Natural killer cell treated with Interleukin-12 subunit alpha and Interleukin-12 subunit beta and Interleukin-15 and Interleukin-18, amount 100 ng/mL, for 72 hours (primary cell): ENCODE data around the gene ASTE1. TPM values are rescaled to one million over a fixed set of nuclear protein-coding genes. Genes with fewer than 3 reads are reported as not detected.
"Not testable (repeated sequence)": the region's sequence is repeated elsewhere in the genome, so short reads cannot be mapped to it uniquely, and the experiment has no call there.

Experiments
- ATAC-seq, 2 donors: fragments of 150-1000 bp; cut with Tn5 transposase in 1 of 2; sonication (Bioruptor Pico), chemical (Tn5 transposase) in 1 of 2; 2 replicates each; pipeline ENCODE4 v1.10.0; 2021
- DNase-seq: peaks from one replicate; pipeline ENCODE4 v3.0.0; 2022; ENCODE audit warnings: low spot score
- H3K27ac Mint-ChIP-seq, 2 donors: 1 replicate in 1 of 2; 2 replicates in 1 of 2; pipeline ENCODE4 v1.8.0; 2022; ENCODE audit warnings: mixed read lengths in 2 of 2, mild to moderate bottlenecking in 1 of 2, moderate library complexity in 1 of 2
- H3K27me3 Mint-ChIP-seq, 2 donors: 1 replicate in 1 of 2; 2 replicates in 1 of 2; pipeline ENCODE4 v1.8.0; 2022; ENCODE audit warnings: mixed read lengths in 2 of 2
- H3K36me3 Mint-ChIP-seq: one replicate; pipeline ENCODE4 v1.8.0; 2022; ENCODE audit warnings: mixed read lengths
- H3K4me1 Mint-ChIP-seq, 2 donors: 1 replicate in 1 of 2; 2 replicates in 1 of 2; pipeline ENCODE4 v1.8.0; 2022; ENCODE audit warnings: low read depth in 2 of 2, mixed read lengths in 2 of 2, mild to moderate bottlenecking in 1 of 2
- H3K4me3 Mint-ChIP-seq: one replicate; pipeline ENCODE4 v1.8.0; 2022; ENCODE audit warnings: mixed read lengths
- H3K9me3 Mint-ChIP-seq: 2 replicates; pipeline ENCODE4 v1.8.0; 2022; ENCODE audit warnings: mixed read lengths
- total RNA-seq, 2 donors: library from RNA; stranded (reverse); gene quantifications; one replicate each; pipeline ENCODE4 v1.2.3, GENCODE V29; 2022

Gene ASTE1, protein sequence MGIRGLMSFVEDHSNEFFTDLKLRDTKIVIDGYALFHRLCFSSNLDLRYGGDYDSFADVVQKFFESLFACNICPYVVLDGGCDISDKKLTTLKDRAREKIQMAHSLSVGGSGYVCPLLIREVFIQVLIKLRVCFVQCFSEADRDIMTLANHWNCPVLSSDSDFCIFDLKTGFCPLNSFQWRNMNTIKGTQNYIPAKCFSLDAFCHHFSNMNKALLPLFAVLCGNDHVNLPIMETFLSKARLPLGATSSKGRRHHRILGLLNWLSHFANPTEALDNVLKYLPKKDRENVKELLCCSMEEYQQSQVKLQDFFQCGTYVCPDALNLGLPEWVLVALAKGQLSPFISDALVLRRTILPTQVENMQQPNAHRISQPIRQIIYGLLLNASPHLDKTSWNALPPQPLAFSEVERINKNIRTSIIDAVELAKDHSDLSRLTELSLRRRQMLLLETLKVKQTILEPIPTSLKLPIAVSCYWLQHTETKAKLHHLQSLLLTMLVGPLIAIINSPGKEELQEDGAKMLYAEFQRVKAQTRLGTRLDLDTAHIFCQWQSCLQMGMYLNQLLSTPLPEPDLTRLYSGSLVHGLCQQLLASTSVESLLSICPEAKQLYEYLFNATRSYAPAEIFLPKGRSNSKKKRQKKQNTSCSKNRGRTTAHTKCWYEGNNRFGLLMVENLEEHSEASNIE
- 10 to 100 TPM in 1 of 2 donors, 1 to 10 TPM in 1; 8.8 to 12.2 TPM for total RNA-seq

- Mint-ChIP-seq H3K4me3 (peak within 1 kb of the TSS; percentile 91), H3K9me3 (no peaks in the 10 kb centered on the region), H3K4me1 (peaks cover 32 to 34% of the 10 kb centered on the region in 2 donors), H3K27me3 (no peaks in the 10 kb centered on the region), H3K27ac (peak within 1 kb of the TSS; percentile 84 to 93), H3K36me3 (peaks cover 12% of the 10 kb centered on the region)
- DNase-seq (peak; percentile 92), ATAC-seq (peak; percentile 99 to 100)
Observed at GRCh38 chr3:131026321-131027151, at the start of gene ASTE1, which contains the start of gene NEK11. Gene ASTE1 (minus strand): TSS chr3:131026825. CDS start chr3:131025306, 1,519 bp downstream. Gene NEK11 (plus strand): TSS chr3:131026877. CDS start chr3:131029709, 2,832 bp downstream.

DNA sequence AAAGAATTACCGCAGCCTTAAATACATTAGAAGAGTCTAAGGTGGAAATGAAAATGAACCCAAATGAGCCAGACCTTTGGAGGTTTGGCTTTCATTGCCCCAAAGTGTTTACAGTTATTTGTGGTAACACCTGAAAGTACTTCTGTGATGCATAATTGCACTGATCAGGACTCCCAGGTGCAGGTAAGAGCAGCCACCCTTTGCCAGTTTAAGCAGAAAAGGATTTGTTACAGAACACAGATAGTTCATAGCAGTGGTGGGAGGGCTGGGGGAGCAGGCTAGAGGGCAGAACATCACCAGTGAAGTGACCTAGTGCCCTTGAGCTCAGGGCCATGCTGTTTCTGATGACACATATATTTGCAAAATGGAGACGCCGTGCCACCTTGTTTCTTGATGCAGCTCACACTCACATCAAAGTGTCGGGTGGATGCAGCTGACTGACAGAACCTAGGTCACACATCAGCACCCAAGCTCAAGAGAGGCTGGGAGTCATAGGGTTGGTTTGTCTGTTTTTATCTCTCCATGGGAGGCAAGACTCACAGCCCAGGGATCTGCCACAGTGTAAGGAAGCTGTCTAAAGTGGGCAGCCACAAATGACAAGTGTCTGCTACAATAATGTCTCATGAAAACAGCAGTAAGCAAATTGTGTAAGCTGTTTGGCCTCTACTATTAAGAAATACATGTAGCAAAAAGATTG, 49.2 kb upstream of the ASTE1 start:
- no peaks in the 10 kb centered on the region for H3K4me1 Mint-ChIP-seq
- H3K27ac Mint-ChIP-seq, result no peak overlapping the region
- H3K4me3 Mint-ChIP-seq, result no peak overlapping the region
- H3K36me3 Mint-ChIP-seq, result no peaks in the 10 kb centered on the region
- peaks cover 0 to 4% of the 10 kb centered on the region in 2 donors for H3K27me3 Mint-ChIP-seq
- no peaks in the 10 kb centered on the region for H3K9me3 Mint-ChIP-seq
- no peak for ATAC-seq
- no peak for DNase-seq

GRCh38 chr3:131072845-131073244, 46.2 kb upstream of the ASTE1 start:
- Mint-ChIP-seq H3K27me3 (peaks cover 0 to 4% of the 10 kb centered on the region in 2 donors), H3K27ac (no peak overlapping the region), H3K36me3 (no peaks in the 10 kb centered on the region), H3K4me1 (no peaks in the 10 kb centered on the region), H3K9me3 (no peaks in the 10 kb centered on the region), H3K4me3 (no peak overlapping the region)
- ATAC-seq (no peak), DNase-seq (no peak)

DNA sequence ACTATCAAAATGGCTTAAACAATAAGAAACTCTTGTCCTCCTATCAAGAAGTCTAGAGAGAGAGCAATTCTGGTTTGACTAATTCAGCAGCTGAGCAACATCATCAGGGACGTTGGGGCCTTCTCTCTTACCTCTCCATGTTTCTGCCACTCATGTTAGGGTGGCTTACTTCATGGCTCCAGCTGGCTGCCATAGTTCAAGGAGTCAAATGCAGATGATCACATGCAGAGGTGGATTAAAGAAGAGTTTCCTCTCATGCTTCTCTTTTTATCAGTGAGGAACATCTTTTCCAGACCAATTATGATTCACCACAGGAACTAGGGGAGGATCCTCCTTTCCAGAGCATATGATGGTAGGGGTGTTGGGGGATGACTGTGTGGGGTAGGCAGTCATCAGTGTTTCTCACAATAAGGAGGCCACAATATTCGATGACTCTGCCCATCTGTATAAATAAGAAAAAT, 45.5 kb upstream of the ASTE1 start:
- H3K4me3 Mint-ChIP-seq, result no peak overlapping the region
- H3K27ac Mint-ChIP-seq, result no peak overlapping the region
- no peak for DNase-seq
- no peaks in the 10 kb centered on the region for H3K36me3 Mint-ChIP-seq
- H3K4me1 Mint-ChIP-seq, result peaks cover 0 to 4% of the 10 kb centered on the region in 2 donors
- peaks cover 0 to 4% of the 10 kb centered on the region in 2 donors for H3K27me3 Mint-ChIP-seq
- ATAC-seq, result no peak
- H3K9me3 Mint-ChIP-seq, result no peaks in the 10 kb centered on the region

- H3K36me3 Mint-ChIP-seq, result no peaks in the 10 kb centered on the region
- H3K27me3 Mint-ChIP-seq, result no peaks in the 10 kb centered on the region
- no peak overlapping the region for H3K27ac Mint-ChIP-seq
- H3K4me3 Mint-ChIP-seq, result no peak overlapping the region
- H3K4me1 Mint-ChIP-seq, result peaks cover 0 to 8% of the 10 kb centered on the region in 2 donors
- DNase-seq, result no peak
- H3K9me3 Mint-ChIP-seq, result no peaks in the 10 kb centered on the region
- ATAC-seq, result no peak
Observed at GRCh38 chr3:131067983-131068382, 41.4 kb upstream of the ASTE1 start.

DNA sequence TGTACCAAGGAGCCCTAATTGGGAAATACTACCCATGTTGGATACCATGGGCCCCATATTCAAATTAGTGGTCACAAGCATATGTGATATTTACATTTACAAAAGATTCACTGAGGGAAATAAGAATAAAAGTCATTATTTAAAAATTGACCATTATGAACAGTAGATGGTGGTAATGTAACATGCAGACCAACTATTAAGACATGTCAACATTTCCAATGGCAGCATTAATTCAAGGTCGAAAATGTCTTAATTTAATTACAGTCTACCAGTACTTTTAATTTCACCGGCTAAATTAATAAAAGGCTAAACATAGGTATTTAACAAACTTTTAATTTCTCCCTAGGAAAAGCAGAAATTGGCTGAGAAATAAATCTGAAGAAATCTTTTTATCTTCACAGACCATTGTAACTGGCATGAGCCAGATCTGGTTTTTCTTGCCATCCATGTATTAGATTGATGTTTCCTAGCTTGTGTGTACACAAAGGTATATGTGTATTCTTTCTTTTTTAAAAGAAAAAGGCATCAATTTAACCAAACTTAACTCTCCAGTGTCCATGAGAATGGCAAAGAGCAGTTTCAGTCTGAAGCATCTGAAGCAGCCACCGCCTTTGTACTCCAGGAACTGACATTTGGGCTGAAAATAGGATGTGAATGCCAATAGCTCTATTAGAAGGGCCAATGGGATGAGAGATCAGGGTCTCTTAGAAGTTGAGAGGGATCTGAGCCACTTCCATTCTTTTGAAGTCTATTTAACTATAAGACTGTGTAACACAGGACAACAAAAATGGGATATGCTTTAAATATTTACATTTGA, 26.6 kb upstream of the ASTE1 start:
- Mint-ChIP-seq H3K36me3 (no peaks in the 10 kb centered on the region), H3K27me3 (no peaks in the 10 kb centered on the region), H3K4me1 (no peaks in the 10 kb centered on the region), H3K27ac (no peak overlapping the region), H3K4me3 (no peak overlapping the region), H3K9me3 (no peaks in the 10 kb centered on the region)
- ATAC-seq (no peak), DNase-seq (no peak)

DNA sequence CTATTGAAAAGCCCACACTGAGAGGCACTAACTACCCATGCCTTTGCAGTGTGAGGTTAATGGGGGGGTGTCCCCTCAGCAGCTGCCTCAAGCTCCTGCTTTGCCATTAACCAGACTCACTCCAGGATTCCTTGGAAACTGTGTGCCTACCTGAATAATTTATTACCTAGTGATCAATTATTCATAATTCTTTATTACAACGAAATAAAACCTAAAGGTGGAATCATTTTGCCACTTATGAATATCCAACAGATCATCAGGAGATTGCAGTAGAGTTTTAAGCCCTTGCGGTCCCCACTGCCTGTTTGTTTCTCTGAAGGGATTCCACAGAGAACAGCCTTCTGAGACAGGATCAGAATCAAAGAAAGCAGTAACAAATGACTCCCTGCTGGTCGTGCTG, 23.4 kb upstream of the ASTE1 start:
- Mint-ChIP-seq H3K27ac (no peak overlapping the region), H3K4me3 (no peak overlapping the region), H3K9me3 (peaks cover 8% of the 10 kb centered on the region), H3K36me3 (peaks cover 13% of the 10 kb centered on the region), H3K27me3 (no peaks in the 10 kb centered on the region), H3K4me1 (peaks cover 0 to 3% of the 10 kb centered on the region in 2 donors)
- ATAC-seq (no peak), DNase-seq (no peak)

- Mint-ChIP-seq H3K9me3 (peaks cover 23% of the 10 kb centered on the region), H3K4me3 (no peak overlapping the region), H3K27me3 (no peaks in the 10 kb centered on the region), H3K4me1 (peaks cover 0 to 6% of the 10 kb centered on the region in 2 donors), H3K27ac (no peak overlapping the region), H3K36me3 (peaks cover 31% of the 10 kb centered on the region)
- DNase-seq (no peak), ATAC-seq (no peak)
Observed at GRCh38 chr3:131048030-131048429, 21.4 kb upstream of the ASTE1 start.

- no peak for ATAC-seq
- H3K36me3 Mint-ChIP-seq, result peaks cover 33% of the 10 kb centered on the region
- DNase-seq, result no peak
- no peaks in the 10 kb centered on the region for H3K27me3 Mint-ChIP-seq
- H3K9me3 Mint-ChIP-seq, result peaks cover 23% of the 10 kb centered on the region
- no peak overlapping the region for H3K27ac Mint-ChIP-seq
- peaks cover 0 to 11% of the 10 kb centered on the region in 2 donors for H3K4me1 Mint-ChIP-seq
- H3K4me3 Mint-ChIP-seq, result no peak overlapping the region
Observed at GRCh38 chr3:131047582-131047981, 21.0 kb upstream of the ASTE1 start.

DNA sequence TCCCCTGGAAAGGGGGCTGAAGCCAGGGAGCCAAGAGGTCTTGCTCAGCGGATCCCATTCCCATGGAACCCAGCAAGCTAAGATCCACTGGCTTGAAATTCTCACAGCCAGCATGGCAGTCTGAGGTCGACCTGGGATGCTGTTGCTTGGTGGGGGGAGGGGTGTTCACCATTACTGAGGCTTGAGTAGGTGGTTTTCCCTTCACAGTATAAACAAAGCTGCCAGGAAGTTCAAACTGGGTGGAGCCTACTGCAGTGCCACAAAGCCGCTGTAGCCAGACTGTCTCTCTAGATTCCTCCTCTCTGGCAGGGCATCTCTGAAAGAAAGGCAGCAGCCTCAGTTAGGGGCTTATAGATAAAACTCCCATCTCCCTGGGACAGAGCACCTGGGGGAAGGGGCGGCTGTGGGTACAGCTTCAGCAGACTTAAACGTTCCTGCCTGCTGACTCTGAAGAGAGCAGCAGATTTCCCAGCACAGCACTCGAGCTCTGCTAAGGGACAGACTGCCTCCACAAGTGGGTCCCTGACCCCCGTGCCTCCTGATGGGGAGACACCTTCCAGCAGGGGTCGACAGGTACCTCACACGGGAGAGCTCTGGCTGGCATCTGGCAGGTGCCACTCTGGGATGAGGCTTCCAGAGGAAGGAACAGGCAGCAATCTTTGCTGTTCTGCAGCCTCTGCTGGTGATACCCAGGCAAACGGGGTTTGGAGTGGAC, 15.8 kb upstream of the ASTE1 start:
- Mint-ChIP-seq H3K36me3 (peaks cover 32% of the 10 kb centered on the region), H3K27ac (peak overlapping the region in 1 of 2 donors; percentile 70), H3K9me3 (peaks cover 23% of the 10 kb centered on the region), H3K4me1 (peaks cover 4 to 13% of the 10 kb centered on the region in 2 donors)
- not testable (repeated sequence) for H3K27me3 Mint-ChIP-seq, ATAC-seq, DNase-seq, H3K4me3 Mint-ChIP-seq

DNA sequence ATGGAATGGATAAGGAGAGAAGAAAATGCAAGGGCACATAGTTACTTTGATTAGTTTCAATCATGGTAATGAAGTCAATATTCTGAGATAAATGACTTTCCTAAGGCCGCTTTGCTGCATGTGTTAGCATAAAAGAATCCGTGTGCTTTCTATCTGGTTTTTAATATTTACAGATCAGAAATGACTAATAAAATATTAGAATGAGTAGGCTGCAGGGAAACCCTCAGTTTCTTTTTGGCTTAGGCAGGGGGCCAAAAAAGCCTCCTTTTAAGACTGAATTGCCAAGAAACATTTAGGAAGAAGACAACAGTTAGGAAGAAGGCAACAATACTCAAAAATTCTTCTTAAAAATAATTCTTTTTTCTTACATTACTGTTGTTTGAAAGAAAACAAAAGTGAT, 11.7 kb upstream of the ASTE1 start:
- H3K4me1 Mint-ChIP-seq, result peaks cover 4 to 13% of the 10 kb centered on the region in 2 donors
- H3K4me3 Mint-ChIP-seq, result no peak overlapping the region
- no peak overlapping the region for H3K27ac Mint-ChIP-seq
- peaks cover 2% of the 10 kb centered on the region for H3K9me3 Mint-ChIP-seq
- DNase-seq (no peak), ATAC-seq (no peak)
- H3K36me3 Mint-ChIP-seq, result peaks cover 5% of the 10 kb centered on the region
- no peaks in the 10 kb centered on the region for H3K27me3 Mint-ChIP-seq

- Mint-ChIP-seq H3K4me3 (no peak overlapping the region), H3K36me3 (no peaks in the 10 kb centered on the region), H3K27ac (no peak overlapping the region), H3K27me3 (no peaks in the 10 kb centered on the region), H3K9me3 (no peaks in the 10 kb centered on the region), H3K4me1 (peaks cover 4 to 5% of the 10 kb centered on the region in 2 donors)
- no peak for ATAC-seq
- no peak for DNase-seq
Observed at GRCh38 chr3:131036986-131037385, 10.4 kb upstream of the ASTE1 start.
